Subcutaneous adipose tissue (tissue), 4 donors: ENCODE data around the gene SPA17. TPM values are rescaled to one million over a fixed set of nuclear protein-coding genes. Genes with fewer than 3 reads are reported as not detected.

Source experiments
- total RNA-seq, 4 donors: library from RNA; depleted of rRNA; stranded (reverse); fragments of >200 nt; gene quantifications; one replicate each; pipeline ENCODE4 v1.1.0, GENCODE V29; 2016
- TF ChIP-seq, protein P1 (sequence below): fragments of 450-650 bp; IDR thresholded peaks from one replicate; pipeline ENCODE4 v1.5.1; 2016; ENCODE audit warnings: low read depth, mild to moderate bottlenecking, control low read depth, antibody characterized with exemption, moderate library complexity

Gene SPA17
- total RNA-seq, 4 donors from 2014 or later, result 0.94 to 5.3 (median 1.5) TPM

DNA sequence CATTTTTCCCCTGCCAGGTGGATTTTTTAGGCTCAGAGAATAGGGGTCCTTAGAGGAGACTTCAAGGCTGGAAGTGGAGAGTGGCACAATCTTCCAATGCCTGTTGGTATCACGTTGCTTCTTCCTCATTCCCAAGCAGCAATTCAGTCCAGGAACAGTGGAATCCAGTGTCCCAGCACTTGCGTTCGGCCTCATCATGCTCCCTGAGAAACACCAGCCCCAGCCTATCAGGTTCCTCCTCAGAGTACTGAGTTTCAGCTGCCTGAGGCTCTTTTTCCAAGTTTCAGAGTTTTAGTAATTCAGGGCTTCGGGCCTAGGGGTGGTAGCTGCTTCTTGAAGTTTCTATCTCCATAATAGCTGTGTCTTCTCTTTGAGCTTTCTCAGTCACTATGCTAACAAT is 34.1 kb downstream of the SPA17 start:
- TF ChIP-seq, protein P1, sequence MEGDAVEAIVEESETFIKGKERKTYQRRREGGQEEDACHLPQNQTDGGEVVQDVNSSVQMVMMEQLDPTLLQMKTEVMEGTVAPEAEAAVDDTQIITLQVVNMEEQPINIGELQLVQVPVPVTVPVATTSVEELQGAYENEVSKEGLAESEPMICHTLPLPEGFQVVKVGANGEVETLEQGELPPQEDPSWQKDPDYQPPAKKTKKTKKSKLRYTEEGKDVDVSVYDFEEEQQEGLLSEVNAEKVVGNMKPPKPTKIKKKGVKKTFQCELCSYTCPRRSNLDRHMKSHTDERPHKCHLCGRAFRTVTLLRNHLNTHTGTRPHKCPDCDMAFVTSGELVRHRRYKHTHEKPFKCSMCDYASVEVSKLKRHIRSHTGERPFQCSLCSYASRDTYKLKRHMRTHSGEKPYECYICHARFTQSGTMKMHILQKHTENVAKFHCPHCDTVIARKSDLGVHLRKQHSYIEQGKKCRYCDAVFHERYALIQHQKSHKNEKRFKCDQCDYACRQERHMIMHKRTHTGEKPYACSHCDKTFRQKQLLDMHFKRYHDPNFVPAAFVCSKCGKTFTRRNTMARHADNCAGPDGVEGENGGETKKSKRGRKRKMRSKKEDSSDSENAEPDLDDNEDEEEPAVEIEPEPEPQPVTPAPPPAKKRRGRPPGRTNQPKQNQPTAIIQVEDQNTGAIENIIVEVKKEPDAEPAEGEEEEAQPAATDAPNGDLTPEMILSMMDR, result no peak

DNA sequence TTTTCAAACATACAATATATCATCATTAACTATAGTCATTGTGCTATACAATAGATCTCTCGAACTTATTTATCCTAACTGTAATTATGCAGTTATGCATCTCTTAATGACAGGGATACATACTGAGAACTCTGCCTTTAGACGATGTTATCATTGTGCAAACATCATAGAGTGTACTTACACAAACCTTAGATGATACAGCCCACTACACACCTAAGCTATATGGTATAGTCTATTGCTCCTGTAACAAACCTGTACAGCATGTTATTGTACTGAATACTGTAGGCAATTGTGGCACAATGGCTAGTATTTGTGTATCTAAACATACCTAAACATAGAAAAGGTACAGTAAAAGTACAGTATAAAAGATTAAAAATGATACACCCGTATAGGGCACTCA is 38.7 kb downstream of the SPA17 start:
- TF ChIP-seq, protein P1, result no peak

DNA sequence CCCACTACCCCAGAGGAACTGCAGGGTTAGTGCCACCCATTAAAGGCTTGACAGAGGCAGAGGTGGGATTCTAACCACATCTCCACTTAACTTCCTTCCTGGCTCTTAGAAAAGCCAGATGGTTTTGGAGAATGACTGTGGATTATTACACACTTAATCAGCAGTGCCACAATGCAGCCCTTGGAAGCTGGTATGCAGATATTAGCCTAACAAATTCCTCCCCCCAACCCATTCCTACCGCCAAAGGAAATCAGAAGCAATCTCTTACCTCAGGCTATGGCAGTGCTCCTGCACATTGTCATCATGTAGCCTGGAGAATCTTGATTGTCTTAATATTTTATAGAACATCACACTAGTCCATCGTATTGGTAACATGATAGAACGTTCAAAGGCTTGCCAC is 42.9 kb downstream of the SPA17 start:
- TF ChIP-seq, protein P1, result no peak

DNA sequence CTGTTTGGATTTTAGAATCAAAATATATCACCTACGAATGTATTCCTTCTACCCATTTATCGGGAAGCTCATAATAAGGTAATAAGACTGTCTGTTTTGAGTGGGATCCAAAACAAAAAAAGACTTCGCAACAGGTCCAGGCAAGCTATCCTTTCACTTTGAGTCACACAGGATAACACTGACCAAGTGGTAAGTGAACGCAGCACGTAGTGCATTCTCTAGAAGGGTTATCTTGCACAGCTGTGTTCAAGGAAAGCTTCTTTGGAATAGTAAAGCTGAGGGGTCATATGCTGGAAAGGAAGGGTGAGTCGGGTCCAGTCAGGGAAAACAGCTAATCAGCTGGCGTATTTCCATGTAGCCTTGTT is 43.7 kb downstream of the SPA17 start:
- TF ChIP-seq, protein P1, result no peak

DNA sequence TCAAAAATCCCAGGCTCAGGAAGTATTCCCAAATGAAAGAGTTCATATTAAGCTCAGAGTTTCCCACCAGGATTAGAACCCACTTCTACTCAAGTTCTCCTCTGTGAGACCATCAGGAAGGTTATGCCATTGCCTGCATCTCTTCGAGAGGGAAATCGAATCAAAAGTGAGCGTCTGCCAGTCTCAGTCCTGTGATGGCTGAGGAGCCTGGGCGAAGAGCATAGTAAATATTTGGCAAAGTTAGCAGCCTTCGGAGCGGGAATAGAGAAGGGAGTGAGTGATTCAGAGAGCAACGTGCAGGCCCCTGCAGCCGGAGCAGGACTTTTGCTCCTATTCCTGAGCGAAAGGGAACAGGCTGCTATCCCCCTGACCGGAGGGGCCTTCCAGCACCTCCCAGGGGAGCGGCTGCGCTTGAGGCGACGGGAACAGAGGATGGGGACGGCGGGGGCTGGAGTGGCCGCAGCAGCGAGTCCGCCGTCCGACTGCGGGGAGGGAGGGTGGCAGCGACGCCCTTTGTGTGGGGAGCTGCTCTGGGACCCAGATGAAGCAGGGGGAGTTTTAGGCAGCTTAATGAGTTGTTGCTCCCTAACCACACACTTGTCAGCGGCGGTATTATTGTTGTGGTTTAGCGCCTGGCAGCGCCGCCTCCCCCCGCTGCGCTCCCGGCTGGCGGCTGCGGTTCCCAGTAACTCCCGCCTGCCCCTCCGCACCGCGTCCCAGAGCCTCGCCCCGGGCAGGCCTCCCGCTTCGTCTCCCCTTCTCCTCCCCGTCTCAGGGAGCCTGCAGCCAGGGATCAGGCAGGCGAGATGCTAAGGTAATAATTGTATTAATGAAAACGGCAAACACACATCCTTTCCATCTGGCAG is 44.3 kb downstream of the SPA17 start:
- TF ChIP-seq, protein P1, result no peak

DNA sequence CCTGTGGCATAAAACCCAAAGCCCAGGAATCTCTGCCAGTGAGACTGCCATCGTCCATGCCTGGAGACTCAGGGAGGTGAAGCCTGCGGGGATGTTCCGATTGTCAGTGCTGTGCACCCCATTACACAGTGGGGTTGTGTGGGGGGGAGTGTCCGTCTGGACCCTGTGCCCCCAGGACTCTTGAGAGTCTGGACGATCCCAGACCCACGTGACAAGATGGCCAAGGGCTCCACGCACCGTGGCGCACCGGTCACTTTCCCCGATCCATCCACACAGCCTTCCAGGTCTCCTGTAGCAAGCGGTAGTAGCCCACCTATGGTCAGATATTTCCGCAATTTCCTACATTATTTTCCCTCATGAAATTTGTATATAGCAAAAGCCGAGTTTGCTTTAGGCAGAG is 45.1 kb downstream of the SPA17 start:
- TF ChIP-seq, protein P1, result no peak

DNA sequence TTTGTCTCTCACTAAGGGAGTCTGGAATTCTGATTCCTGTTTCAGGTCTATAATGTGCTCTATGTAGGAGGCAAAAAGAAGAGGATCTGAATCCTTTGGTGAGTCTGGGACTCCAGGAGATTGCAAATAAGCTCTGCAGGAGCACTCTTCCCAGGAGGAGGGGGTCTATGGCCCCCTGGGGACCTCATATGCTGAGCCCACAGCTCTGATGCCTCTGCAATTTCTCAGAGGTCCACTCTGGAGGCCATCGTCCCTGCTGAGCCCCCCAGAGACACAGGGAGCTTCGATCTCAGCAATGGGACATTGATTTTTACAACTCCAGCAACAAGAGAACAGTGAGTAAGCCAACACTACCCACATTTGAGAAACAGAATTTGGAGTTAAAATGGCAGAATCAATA is 45.8 kb downstream of the SPA17 start:
- TF ChIP-seq, protein P1, result no peak
